Neural cell (in vitro differentiated cells): Measurements from ENCODE around the gene OR52W1. TPM values are rescaled to one million over a fixed set of nuclear protein-coding genes. Genes with fewer than 3 reads are reported as not detected.

Source experiments
- H2AFZ ChIP-seq: fragments of 200-600, 300-800 bp; sonication (generic), shearing (Covaris generic); 2 replicates; pipeline ENCODE4 v1.6.0; 2014; ENCODE audit warnings: low read depth, mild to moderate bottlenecking, antibody characterized with exemption, low read length, moderate library complexity
- H3F3A ChIP-seq: fragments of 200-600 bp; shearing (Covaris generic); 2 replicates; pipeline ENCODE4 v1.6.1; 2016; ENCODE audit warnings: mild to moderate bottlenecking, moderate library complexity, mixed read lengths, antibody characterized with exemption, low read length; ENCODE audit not compliant: insufficient read depth, poor library complexity, severe bottlenecking
- H3K27ac ChIP-seq: fragments of 200-600, 300-800 bp; sonication (generic), shearing (Covaris generic); 2 replicates; pipeline ENCODE4 v1.5.1; 2014; ENCODE audit warnings: mild to moderate bottlenecking, low read length, moderate library complexity
- H3K27me3 ChIP-seq: fragments of 300-800, 200-600 bp; sonication (generic), shearing (Covaris generic); 2 replicates; pipeline ENCODE4 v1.6.0; 2014; ENCODE audit warnings: mild to moderate bottlenecking, low read depth, low read length, moderate library complexity; ENCODE audit not compliant: insufficient read depth
- H3K36me3 ChIP-seq: fragments of 300-800, 200-600 bp; sonication (generic), shearing (Covaris generic); 2 replicates; pipeline ENCODE4 v1.5.1; 2014; ENCODE audit warnings: mild to moderate bottlenecking, antibody characterized with exemption, low read length, moderate library complexity; ENCODE audit not compliant: insufficient read depth
- H3K4me2 ChIP-seq: fragments of 300-800, 200-600 bp; sonication (generic), shearing (Covaris generic); 2 replicates; pipeline ENCODE4 v1.6.0; 2014; ENCODE audit warnings: mild to moderate bottlenecking, low read length
- H3K4me3 ChIP-seq: fragments of 300-800, 200-600 bp; sonication (generic), shearing (Covaris generic); 2 replicates; pipeline ENCODE4 v1.5.1; 2014; ENCODE audit warnings: mild to moderate bottlenecking, low read length, moderate library complexity
- H3K79me2 ChIP-seq: fragments of 200-600 bp; shearing (Covaris generic); replicated peaks from 2 replicates; pipeline ENCODE4 v1.6.0; 2014; ENCODE audit warnings: mild to moderate bottlenecking, low read length, moderate library complexity; ENCODE audit not compliant: insufficient read depth
- H3K9ac ChIP-seq: fragments of 300-800, 200-600 bp; sonication (generic), shearing (Covaris generic); 2 replicates; pipeline ENCODE4 v1.6.1; 2016; ENCODE audit warnings: mild to moderate bottlenecking, low read length, mixed read lengths
- H3K9me2 ChIP-seq: fragments of 200-600 bp; shearing (Covaris generic); 2 replicates; pipeline ENCODE4 v1.6.1; 2016; ENCODE audit warnings: mild to moderate bottlenecking, low read length, mixed read lengths; ENCODE audit not compliant: insufficient read depth
- H3K9me3 ChIP-seq: fragments of 200-600, 300-800 bp; sonication (generic), shearing (Covaris generic); 2 replicates; pipeline ENCODE4 v1.6.1; 2016; ENCODE audit warnings: mild to moderate bottlenecking, mixed run types, low read length, moderate library complexity, mixed read lengths
- H4K20me1 ChIP-seq: fragments of 200-600 bp; shearing (Covaris generic); 2 replicates; pipeline ENCODE4 v1.6.1; 2016; ENCODE audit warnings: mild to moderate bottlenecking, mixed run types; ENCODE audit not compliant: insufficient read depth
- EP300 ChIP-seq: fragments of 450-650 bp; conservative IDR thresholded peaks from 2 replicates; pipeline ENCODE4 v1.6.1; 2014; ENCODE audit warnings: antibody characterized with exemption, mild to moderate bottlenecking, moderate library complexity; ENCODE audit not compliant: poor library complexity, severe bottlenecking
- EZH2 ChIP-seq: fragments of 200-600, 300-800 bp; shearing (Covaris generic), sonication (generic); IDR thresholded peaks from 2 replicates; pipeline ENCODE4 v1.6.1; 2014; ENCODE audit warnings: antibody characterized with exemption, low read length, borderline replicate concordance, mild to moderate bottlenecking; ENCODE audit not compliant: insufficient read depth, poor library complexity, severe bottlenecking
- MXI1 ChIP-seq: fragments of 450-650 bp; conservative IDR thresholded peaks from 2 replicates; pipeline ENCODE4 v1.6.1; 2014; ENCODE audit warnings: antibody characterized with exemption, mild to moderate bottlenecking; ENCODE audit not compliant: poor library complexity, severe bottlenecking
- POLR2AphosphoS5 ChIP-seq: IDR thresholded peaks from 2 replicates; pipeline ENCODE4 v1.6.1; 2012
- RAD21 ChIP-seq: fragments of 450-650 bp; conservative IDR thresholded peaks from 2 replicates; pipeline ENCODE4 v1.6.1; 2014; ENCODE audit warnings: antibody characterized with exemption, mild to moderate bottlenecking, moderate library complexity
- SMC3 ChIP-seq: fragments of 450-650 bp; conservative IDR thresholded peaks from 2 replicates; pipeline ENCODE4 v1.6.1; 2014; ENCODE audit warnings: antibody characterized with exemption, mild to moderate bottlenecking, moderate library complexity; ENCODE audit not compliant: poor library complexity
- TAF1 ChIP-seq: IDR thresholded peaks from 2 replicates; pipeline ENCODE4 v1.6.1; 2012; ENCODE audit warnings: low read depth
- polyA plus RNA-seq: library from polyadenylated mRNA; depleted of rRNA; stranded (reverse); fragments of >200 nt; gene quantifications from 2 replicates; pipeline ENCODE4 v1.2.3, GENCODE V29; 2014
- TF ChIP-seq, protein P1 (sequence below): fragments of 450-650 bp; IDR thresholded peaks from 2 replicates; pipeline ENCODE4 v1.5.1; 2014; ENCODE audit warnings: antibody characterized with exemption, mild to moderate bottlenecking, moderate library complexity; ENCODE audit not compliant: poor library complexity, severe bottlenecking
- TF ChIP-seq, protein P2 (sequence below): IDR thresholded peaks from 2 replicates; pipeline ENCODE4 v1.6.1; 2012; ENCODE audit warnings: borderline replicate concordance

The OR52W1 gene
- polyA plus RNA-seq, 1 donor from 2014 or later = not detected

DNA sequence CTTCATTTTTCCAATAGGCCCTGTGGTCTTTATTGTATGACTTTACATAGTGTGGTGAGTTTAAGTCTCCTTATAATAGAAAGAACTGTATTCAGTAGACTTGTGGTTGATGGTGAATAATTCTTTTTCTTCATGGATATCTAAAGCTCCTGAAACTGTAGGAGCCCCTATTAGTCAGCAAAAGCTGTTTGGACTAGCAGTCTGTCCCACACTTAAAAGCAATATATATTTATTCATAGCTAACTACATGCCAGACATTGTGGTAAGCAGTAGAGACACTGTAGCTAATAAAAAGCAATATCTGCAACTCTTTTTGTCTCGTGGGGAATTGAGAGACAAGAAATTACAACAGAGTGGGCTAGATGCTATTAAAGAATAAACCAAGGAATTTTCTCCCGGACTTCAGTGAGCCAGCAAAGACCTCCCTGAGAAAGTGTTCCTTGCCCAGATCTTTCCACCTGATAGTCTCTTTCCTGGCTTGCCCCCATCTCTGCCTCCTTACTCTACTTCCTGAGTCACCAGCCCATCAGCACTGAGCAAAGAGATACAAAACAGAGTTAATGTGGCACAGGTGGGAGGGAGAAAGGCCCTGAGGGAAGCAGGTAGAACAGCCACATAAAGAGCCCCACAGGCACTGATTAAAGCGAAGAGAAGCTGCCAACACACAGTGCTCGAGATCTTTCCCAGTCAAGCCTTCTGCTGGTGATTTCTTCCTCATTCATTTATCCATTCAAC is 1.4 kb upstream of the OR52W1 start:
- no peak overlapping the region for H2AFZ ChIP-seq
- no peak overlapping the region for H3K27ac ChIP-seq
- H3K36me3 ChIP-seq = no peaks in the 10 kb centered on the region
- no peak overlapping the region for H3K4me3 ChIP-seq
- H3K9me3 ChIP-seq = no peaks in the 10 kb centered on the region
- TF ChIP-seq, protein P1, sequence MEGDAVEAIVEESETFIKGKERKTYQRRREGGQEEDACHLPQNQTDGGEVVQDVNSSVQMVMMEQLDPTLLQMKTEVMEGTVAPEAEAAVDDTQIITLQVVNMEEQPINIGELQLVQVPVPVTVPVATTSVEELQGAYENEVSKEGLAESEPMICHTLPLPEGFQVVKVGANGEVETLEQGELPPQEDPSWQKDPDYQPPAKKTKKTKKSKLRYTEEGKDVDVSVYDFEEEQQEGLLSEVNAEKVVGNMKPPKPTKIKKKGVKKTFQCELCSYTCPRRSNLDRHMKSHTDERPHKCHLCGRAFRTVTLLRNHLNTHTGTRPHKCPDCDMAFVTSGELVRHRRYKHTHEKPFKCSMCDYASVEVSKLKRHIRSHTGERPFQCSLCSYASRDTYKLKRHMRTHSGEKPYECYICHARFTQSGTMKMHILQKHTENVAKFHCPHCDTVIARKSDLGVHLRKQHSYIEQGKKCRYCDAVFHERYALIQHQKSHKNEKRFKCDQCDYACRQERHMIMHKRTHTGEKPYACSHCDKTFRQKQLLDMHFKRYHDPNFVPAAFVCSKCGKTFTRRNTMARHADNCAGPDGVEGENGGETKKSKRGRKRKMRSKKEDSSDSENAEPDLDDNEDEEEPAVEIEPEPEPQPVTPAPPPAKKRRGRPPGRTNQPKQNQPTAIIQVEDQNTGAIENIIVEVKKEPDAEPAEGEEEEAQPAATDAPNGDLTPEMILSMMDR = no peak
- no peaks in the 10 kb centered on the region for H3K27me3 ChIP-seq
- H3K9me2 ChIP-seq = no peaks in the 10 kb centered on the region
- no peaks in the 10 kb centered on the region for H3F3A ChIP-seq
- H3K79me2 ChIP-seq = no peaks in the 10 kb centered on the region
- H3K9ac ChIP-seq = no peak overlapping the region
- no peak overlapping the region for H3K4me2 ChIP-seq
- no peaks in the 10 kb centered on the region for H4K20me1 ChIP-seq

DNA sequence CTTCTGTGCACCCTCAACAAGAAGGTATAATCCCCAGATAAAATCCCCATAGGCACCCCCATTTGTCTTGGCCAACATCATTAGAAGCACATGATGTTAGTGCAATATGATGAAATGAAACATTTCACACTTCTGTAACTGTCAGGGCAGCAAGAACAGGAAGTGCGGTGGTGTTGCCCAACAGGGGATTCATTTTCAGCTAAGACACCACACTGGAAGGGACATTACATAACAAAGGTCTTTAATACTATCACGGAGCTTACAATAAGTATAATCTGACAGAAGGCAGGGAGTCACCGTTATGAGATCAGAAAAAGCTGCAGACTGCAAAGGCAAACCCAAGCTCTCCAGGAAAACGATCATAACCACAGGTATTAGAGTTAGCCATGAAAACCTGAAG is 2.0 kb downstream of the OR52W1 start:
- Histone ChIP-seq H4K20me1 (no peaks in the 10 kb centered on the region), H3K27ac (no peak overlapping the region)

More for the DNA sequence above, 2.0 kb downstream of the OR52W1 start:
- H3K9me2 ChIP-seq = no peaks in the 10 kb centered on the region
- no peaks in the 10 kb centered on the region for H3K36me3 ChIP-seq
- no peaks in the 10 kb centered on the region for H3K27me3 ChIP-seq
- no peaks in the 10 kb centered on the region for H3K79me2 ChIP-seq
- H3K4me3 ChIP-seq = no peak overlapping the region
- H2AFZ ChIP-seq = no peak overlapping the region
- no peaks in the 10 kb centered on the region for H3F3A ChIP-seq
- H3K9ac ChIP-seq = no peak overlapping the region
- no peak overlapping the region for H3K4me2 ChIP-seq
- no peaks in the 10 kb centered on the region for H3K9me3 ChIP-seq
- TF ChIP-seq SMC3 (no peak), EZH2 (no peak), POLR2AphosphoS5 (no peak), MXI1 (no peak), TAF1 (no peak), EP300 (no peak), RAD21 (no peak)
- TF ChIP-seq, protein P1 = no peak
- TF ChIP-seq, protein P2, sequence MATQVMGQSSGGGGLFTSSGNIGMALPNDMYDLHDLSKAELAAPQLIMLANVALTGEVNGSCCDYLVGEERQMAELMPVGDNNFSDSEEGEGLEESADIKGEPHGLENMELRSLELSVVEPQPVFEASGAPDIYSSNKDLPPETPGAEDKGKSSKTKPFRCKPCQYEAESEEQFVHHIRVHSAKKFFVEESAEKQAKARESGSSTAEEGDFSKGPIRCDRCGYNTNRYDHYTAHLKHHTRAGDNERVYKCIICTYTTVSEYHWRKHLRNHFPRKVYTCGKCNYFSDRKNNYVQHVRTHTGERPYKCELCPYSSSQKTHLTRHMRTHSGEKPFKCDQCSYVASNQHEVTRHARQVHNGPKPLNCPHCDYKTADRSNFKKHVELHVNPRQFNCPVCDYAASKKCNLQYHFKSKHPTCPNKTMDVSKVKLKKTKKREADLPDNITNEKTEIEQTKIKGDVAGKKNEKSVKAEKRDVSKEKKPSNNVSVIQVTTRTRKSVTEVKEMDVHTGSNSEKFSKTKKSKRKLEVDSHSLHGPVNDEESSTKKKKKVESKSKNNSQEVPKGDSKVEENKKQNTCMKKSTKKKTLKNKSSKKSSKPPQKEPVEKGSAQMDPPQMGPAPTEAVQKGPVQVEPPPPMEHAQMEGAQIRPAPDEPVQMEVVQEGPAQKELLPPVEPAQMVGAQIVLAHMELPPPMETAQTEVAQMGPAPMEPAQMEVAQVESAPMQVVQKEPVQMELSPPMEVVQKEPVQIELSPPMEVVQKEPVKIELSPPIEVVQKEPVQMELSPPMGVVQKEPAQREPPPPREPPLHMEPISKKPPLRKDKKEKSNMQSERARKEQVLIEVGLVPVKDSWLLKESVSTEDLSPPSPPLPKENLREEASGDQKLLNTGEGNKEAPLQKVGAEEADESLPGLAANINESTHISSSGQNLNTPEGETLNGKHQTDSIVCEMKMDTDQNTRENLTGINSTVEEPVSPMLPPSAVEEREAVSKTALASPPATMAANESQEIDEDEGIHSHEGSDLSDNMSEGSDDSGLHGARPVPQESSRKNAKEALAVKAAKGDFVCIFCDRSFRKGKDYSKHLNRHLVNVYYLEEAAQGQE = no peak
